Activated naive CD4-positive, alpha-beta T cell treated with Interleukin-2 at 50 U/mL for 16 hours (primary cell): Measurements from ENCODE around the gene LRRC28.

Source experiments
- DNase-seq: peaks from one replicate; pipeline ENCODE4 v3.0.0-alpha.2; 2020

LRRC28 gene

DNA sequence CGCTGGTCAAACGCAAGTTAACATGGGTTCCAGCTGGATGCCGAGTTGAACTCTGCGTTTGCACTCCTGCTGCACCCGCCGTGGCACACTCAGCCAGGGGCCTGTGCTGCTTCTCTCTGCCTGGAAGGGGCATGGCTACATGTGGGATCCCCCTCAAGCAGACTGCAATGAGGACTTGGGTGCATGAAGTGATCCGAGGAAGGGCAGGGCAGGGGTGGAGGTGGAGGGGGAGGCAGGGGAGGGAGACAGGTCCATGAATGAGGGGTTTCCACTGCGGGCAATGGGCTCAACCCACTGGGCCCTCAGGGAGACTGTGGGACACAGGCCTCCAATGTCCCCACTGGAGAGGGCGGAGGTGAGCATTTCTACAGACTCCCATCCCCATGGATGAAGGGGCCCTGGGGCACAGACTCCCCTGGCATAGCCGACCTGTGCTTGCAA lies 172.9 kb downstream of the LRRC28 start:
- no peak for DNase-seq

- peak; percentile 58 for DNase-seq
Measured at GRCh38 chr15:99424978-99425656, 173.8 kb downstream of the LRRC28 start.

DNA sequence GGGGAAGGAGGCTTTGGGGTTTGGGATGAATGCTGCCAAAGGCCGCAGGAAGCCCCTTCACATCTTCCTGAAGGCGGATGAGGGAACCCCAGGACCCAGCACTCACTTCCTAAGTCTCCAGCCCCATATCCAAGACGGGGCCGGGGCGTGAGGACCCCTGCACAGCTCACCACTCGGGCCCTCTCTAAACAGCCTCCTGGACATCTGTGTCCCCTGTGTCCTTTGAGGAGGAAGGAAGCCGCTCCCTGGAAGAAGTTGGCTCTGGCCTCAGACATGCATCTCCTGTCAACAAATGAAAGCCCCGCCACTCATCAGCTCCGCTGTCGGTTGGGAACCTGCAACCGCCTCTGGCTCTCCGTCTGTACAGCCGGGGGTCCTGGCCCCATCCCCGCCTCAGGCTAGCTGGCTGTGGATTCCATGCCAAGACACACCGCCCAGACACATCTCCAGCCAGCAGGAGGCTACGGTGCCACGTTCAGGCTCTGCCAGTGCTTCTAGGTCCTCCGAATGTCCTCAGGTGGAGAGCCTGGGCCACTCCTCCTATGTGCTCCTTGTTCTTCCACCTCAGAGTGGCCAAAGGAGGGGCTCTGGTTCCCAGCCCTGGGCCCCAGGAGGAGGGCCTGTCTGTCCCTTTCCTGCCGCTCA lies 174.5 kb downstream of the LRRC28 start:
- no peak for DNase-seq

- DNase-seq, result no peak
Measured at GRCh38 chr15:99426431-99427105, 175.3 kb downstream of the LRRC28 start.

GRCh38 chr15:99427210-99427609 lies 175.9 kb downstream of the LRRC28 start:
- DNase-seq, result no peak

DNA sequence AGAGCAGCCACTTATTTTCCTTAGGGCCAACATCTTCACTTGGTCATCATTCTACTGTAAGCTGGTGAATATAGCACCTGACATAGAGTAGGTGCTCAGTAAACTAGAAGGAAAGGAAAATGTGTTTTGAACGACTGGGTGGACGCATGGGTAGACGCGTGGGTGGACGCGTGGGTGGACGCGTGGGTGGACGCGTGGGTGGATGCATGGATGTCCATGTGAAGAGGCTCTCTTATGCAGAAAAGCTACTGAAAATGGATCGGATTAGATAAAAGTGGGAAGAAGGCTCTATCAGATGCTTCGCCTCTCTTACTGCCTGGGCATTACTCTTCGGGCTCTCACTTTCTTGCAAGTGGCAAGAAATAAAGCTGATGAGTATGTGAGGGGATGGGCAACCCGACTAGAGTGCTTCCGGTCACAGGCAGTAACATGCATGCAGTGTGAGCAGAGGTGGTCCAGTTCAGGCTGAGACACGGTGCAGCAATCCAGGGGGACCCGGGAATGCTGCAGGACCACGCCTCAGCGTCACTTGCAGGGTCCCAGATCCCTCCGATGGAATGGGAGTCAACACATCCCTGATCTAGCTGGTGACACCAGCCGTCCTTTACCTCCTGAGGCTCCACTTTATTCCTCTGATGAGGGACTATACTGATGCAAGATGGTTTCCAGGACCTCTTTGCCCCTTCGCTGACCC lies 176.5 kb downstream of the LRRC28 start:
- no peak for DNase-seq

DNA sequence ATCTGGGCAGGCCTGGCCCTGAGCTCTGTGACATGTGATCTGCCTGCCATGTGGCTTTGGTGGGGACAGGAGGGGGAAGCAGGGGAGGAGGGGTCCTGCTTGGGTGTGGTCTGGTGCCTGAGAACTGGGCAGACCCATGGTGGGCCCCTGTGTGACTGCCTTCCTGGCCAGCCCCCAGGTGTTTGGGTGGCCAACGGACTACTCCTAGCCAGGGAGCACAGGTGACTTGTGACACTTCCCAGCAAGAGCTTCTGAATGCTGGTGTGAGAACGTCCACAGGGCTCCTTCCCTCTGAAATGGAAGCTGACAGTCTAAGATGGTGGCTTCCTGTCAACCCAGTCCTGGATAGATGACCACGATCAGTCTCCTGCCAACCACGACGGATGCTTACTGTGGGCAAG lies 178.4 kb downstream of the LRRC28 start:
- no peak for DNase-seq

- DNase-seq, result no peak
Measured at GRCh38 chr15:99430881-99431401, 179.7 kb downstream of the LRRC28 start.

- DNase-seq, result no peak
Measured at GRCh38 chr15:99431661-99432091, 180.4 kb downstream of the LRRC28 start.

- no peak for DNase-seq
Measured at GRCh38 chr15:99432271-99433025, 181.2 kb downstream of the LRRC28 start.

- no peak for DNase-seq
Measured at GRCh38 chr15:99433026-99433756, 181.9 kb downstream of the LRRC28 start.

DNA sequence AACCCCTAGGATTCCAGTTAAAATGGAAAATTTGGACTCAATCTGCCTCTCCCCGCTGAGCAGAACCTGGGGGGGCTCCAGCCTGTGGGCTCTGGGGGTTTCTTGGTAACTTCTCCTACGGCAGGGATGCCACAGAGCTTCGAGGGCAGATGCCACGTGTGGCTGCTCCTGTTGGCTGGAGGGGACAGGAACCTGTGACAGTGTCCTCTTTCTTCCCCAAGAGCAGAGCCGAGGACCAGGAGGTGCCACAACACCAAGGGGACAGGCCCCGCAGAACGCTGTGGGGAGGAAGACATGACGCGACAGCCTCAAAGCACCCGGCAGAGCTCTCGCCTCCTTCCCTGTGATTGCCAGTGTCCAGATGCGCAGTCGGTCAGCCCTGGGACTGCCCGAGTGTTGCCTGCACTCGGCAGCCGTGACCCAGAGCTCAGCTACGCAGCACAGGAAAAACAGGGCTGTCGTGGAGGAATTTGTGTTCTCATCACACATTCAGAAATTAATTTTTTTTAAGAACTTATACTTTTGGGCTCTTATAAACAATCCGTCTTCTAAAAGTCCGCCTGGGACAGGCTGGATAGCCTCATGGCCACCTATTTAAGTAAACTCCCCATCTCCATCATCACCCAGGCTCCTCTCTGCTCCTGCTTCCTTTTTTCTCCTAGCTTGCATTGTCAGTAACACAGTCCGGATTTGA lies 182.6 kb downstream of the LRRC28 start:
- peak; percentile 1 for DNase-seq

DNA sequence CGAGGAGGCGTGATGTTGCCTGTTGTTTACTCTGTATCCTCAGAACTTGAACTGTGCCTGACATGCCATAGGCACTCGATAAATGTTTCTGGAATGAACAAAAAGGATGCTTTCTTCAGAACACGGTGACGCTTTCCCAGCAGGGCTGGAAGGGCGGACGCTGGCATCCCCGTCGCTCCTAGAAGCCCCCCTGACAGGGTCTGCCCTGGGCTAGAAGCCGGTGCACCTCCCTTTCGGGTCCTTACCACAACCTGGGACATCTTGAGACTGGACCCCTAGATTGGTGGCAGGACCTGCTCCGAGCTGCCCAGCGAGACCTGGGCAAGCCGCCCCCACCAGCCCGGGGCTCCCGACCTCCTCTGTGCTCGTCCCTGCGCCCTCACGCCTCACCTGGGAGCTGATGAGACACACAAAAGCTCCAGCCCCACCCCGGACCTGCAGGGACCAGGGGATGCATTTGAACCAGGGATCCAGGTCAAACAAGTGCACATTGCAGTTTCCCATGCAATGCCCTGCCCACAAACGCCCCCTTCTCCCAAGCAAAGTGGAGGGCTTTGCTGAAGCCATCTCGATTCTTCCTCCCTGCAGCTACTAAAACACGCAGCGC lies 183.3 kb downstream of the LRRC28 start:
- DNase-seq, result peak; percentile 0

DNA sequence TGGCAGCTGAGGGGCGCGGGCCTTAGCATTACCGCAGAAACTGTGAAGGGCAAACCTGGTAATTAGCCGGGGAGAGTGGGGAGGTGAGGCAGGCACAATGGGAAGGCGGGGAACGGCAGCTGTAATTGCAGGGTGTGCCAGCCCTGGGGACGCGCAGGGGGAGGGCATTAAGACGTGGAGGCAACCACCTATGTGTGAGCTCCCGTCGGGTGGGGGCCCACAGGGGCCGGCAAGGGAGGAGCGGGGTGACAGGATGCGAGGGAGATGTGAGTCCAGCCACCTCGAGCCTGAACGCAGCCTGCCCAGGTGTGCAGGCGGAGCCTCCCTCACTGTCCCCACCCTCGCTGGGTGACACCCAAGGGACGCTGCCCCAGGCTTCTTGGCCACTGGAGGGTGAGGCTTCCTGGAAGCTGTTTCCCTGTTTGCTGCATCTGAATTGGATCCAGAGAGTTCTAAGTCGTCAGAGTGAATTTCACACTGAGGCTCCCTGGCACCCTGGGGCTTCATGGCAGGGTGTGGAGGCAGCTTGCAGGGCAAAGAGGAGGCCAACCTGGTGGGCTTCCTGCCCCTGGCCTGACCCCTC lies 183.9 kb downstream of the LRRC28 start:
- peak; percentile 1 for DNase-seq

DNA sequence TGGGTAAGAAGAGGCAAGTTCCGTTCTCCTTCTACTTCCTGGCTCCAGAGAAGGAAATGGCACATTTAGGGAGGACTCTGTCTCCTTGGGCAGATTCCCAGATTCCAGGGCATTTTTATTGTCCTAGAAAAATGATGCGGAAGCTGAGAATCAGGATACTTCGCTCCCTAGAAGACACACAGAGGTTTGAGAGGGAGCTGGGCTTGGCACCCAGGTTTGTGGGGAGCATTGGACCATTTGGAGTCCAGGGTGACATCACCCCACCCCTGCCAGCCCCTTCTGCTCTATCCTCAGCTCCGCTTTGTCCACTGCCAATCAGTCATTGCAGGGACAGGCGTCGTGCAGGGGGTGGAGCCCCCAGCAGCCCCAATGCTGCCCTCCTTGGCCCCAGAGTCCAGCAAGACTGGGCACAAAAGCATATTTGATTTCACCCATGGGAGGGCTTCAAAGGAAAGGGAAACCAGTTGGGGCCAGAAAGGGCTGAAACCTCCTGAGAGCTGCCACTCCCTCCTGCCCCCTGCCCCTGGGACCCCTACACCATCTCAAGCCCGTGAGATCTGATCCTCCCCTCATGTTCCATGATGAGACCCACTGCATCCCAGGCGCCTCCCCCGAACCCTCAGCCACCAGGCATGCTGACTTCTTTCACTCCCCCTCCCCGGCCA lies 184.7 kb downstream of the LRRC28 start:
- DNase-seq, result no peak

GRCh38 chr15:99436542-99437314 lies 185.4 kb downstream of the LRRC28 start:
- no peak for DNase-seq

- DNase-seq, result no peak
Measured at GRCh38 chr15:99437315-99438223, 186.3 kb downstream of the LRRC28 start.

GRCh38 chr15:99438224-99438585 lies 186.9 kb downstream of the LRRC28 start:
- DNase-seq, result peak; percentile 0
